ENCODE measurements around the gene TBC1D8.

Gene TBC1D8

GRCh38 chr2:101164021-101164420 is 12.8 kb upstream of the TBC1D8 start:
- H3K9me3 ChIP-seq, result peaks cover 22% of the 10 kb centered on the region
- no peak overlapping the region for H3K9ac ChIP-seq
- no peaks in the 10 kb centered on the region for H3K36me3 ChIP-seq
- H4K20me1 ChIP-seq, result no peaks in the 10 kb centered on the region
- no peak overlapping the region for H3K4me3 ChIP-seq
- no peak overlapping the region for H3K4me2 ChIP-seq
- no peak overlapping the region for H3K27ac ChIP-seq
- H3K4me1 ChIP-seq, result no peaks in the 10 kb centered on the region
- no peaks in the 10 kb centered on the region for H3K27me3 ChIP-seq
- TF ChIP-seq Cebpa-rat (IDR thresholded peaks at IDR 0.05), result no peak

- Histone ChIP-seq H3K36me3 (no peaks in the 10 kb centered on the region), H3K27ac (no peak overlapping the region), H3K9ac (no peak overlapping the region), H4K20me1 (no peaks in the 10 kb centered on the region), H3K4me2 (no peak overlapping the region), H3K9me3 (peaks cover 9% of the 10 kb centered on the region), H3K4me1 (no peaks in the 10 kb centered on the region), H3K4me3 (no peak overlapping the region), H3K27me3 (no peaks in the 10 kb centered on the region)
- no peak for TF ChIP-seq Cebpa-rat (IDR thresholded peaks at IDR 0.05)
Observed at GRCh38 chr2:101162561-101163330, 11.6 kb upstream of the TBC1D8 start.

GRCh38 chr2:101161658-101162057 is 10.5 kb upstream of the TBC1D8 start:
- no peaks in the 10 kb centered on the region for H4K20me1 ChIP-seq
- H3K9me3 ChIP-seq, result 0 out of 2 replicates have a peak, but pooled peaks cover 3% of the 10 kb centered on the region
- no peaks in the 10 kb centered on the region for H3K4me1 ChIP-seq
- no peak overlapping the region for H3K27ac ChIP-seq
- no peak overlapping the region for H3K9ac ChIP-seq
- no peak overlapping the region for H3K4me3 ChIP-seq
- TF ChIP-seq Cebpa-rat (IDR thresholded peaks at IDR 0.05), result no peak
- no peaks in the 10 kb centered on the region for H3K36me3 ChIP-seq
- no peak overlapping the region for H3K4me2 ChIP-seq
- no peaks in the 10 kb centered on the region for H3K27me3 ChIP-seq

- no peak overlapping the region for H3K9ac ChIP-seq
- no peaks in the 10 kb centered on the region for H4K20me1 ChIP-seq
- H3K4me1 ChIP-seq, result no peaks in the 10 kb centered on the region
- no peaks in the 10 kb centered on the region for H3K36me3 ChIP-seq
- H3K9me3 ChIP-seq, result no peaks in the 10 kb centered on the region
- no peak overlapping the region for H3K4me2 ChIP-seq
- no peak for TF ChIP-seq Cebpa-rat (IDR thresholded peaks at IDR 0.05)
- no peak overlapping the region for H3K27ac ChIP-seq
- H3K27me3 ChIP-seq, result no peaks in the 10 kb centered on the region
- no peak overlapping the region for H3K4me3 ChIP-seq
Observed at GRCh38 chr2:101160454-101160853, 9.3 kb upstream of the TBC1D8 start.

GRCh38 chr2:101159526-101159925 is 8.3 kb upstream of the TBC1D8 start:
- H3K4me3 ChIP-seq, result no peak overlapping the region

GRCh38 chr2:101157272-101157671 is 6.1 kb upstream of the TBC1D8 start:
- Histone ChIP-seq H3K4me3 (no peak overlapping the region), H3K9me3 (no peaks in the 10 kb centered on the region), H3K4me1 (peaks cover 7% of the 10 kb centered on the region), H3K4me2 (no peak overlapping the region), H3K27ac (no peak overlapping the region), H3K36me3 (no peaks in the 10 kb centered on the region), H3K27me3 (0 out of 2 replicates have a peak, but pooled peaks cover 4% of the 10 kb centered on the region), H3K9ac (no peak overlapping the region), H4K20me1 (no peaks in the 10 kb centered on the region)
- no peak for TF ChIP-seq Cebpa-rat (IDR thresholded peaks at IDR 0.05)

More at GRCh38 chr2:101159526-101159925, 8.3 kb upstream of the TBC1D8 start:
- H4K20me1 ChIP-seq, result no peaks in the 10 kb centered on the region
- no peak for TF ChIP-seq Cebpa-rat (IDR thresholded peaks at IDR 0.05)
- H3K27me3 ChIP-seq, result no peaks in the 10 kb centered on the region
- no peaks in the 10 kb centered on the region for H3K4me1 ChIP-seq
- no peak overlapping the region for H3K9ac ChIP-seq
- H3K9me3 ChIP-seq, result no peaks in the 10 kb centered on the region
- no peak overlapping the region for H3K27ac ChIP-seq
- H3K4me2 ChIP-seq, result no peak overlapping the region
- no peaks in the 10 kb centered on the region for H3K36me3 ChIP-seq

- Histone ChIP-seq H3K36me3 (no peaks in the 10 kb centered on the region), H3K4me1 (peaks cover 29% of the 10 kb centered on the region), H4K20me1 (peaks cover 16% of the 10 kb centered on the region), H3K27ac (no peak overlapping the region), H3K9ac (no peak overlapping the region), H3K4me3 (no peak overlapping the region), H3K9me3 (no peaks in the 10 kb centered on the region), H3K4me2 (no peak overlapping the region), H3K27me3 (peaks cover 29% of the 10 kb centered on the region)
- TF ChIP-seq Cebpa-rat (IDR thresholded peaks at IDR 0.05), result no peak
Observed at GRCh38 chr2:101153787-101154186, 2.6 kb upstream of the TBC1D8 start.

- Histone ChIP-seq H3K9me3 (no peaks in the 10 kb centered on the region), H3K4me1 (peaks cover 33% of the 10 kb centered on the region), H3K9ac (no peak overlapping the region), H3K36me3 (no peaks in the 10 kb centered on the region), H3K27me3 (peaks cover 35% of the 10 kb centered on the region), H3K4me3 (no peak overlapping the region), H3K27ac (no peak overlapping the region), H3K4me2 (peak overlapping the region; percentile 96), H4K20me1 (peaks cover 16% of the 10 kb centered on the region)
- TF ChIP-seq Cebpa-rat (IDR thresholded peaks at IDR 0.05), result no peak
Observed at GRCh38 chr2:101153077-101153707, 2.0 kb upstream of the TBC1D8 start.

GRCh38 chr2:101152272-101153076 is 1.3 kb upstream of the TBC1D8 start:
- Histone ChIP-seq H3K4me2 (peak overlapping the region; percentile 96), H3K9ac (peak overlapping the region; percentile 74), H3K4me1 (peaks cover 33% of the 10 kb centered on the region), H4K20me1 (peaks cover 16% of the 10 kb centered on the region), H3K36me3 (no peaks in the 10 kb centered on the region), H3K27ac (no peak overlapping the region), H3K27me3 (peaks cover 36% of the 10 kb centered on the region), H3K4me3 (peak overlapping the region; percentile 74), H3K9me3 (no peaks in the 10 kb centered on the region)
- no peak for TF ChIP-seq Cebpa-rat (IDR thresholded peaks at IDR 0.05)

All from BLaER1 (cell line).